GM12875 (cell line): ENCODE data around the gene KIF16B.

Source experiments
- H3K4me3 ChIP-seq: one replicate; pipeline ENCODE4 v1.5.1; 2011; ENCODE audit warnings: low read depth, low read length, control low read depth
- TF ChIP-seq, protein P1 (sequence below): IDR thresholded peaks from 2 replicates; pipeline ENCODE4 v1.5.1; 2011; ENCODE audit warnings: low read depth, mild to moderate bottlenecking, control low read depth, inconsistent platforms, low read length, moderate library complexity, borderline replicate concordance; ENCODE audit not compliant: insufficient read depth

Gene KIF16B, protein sequence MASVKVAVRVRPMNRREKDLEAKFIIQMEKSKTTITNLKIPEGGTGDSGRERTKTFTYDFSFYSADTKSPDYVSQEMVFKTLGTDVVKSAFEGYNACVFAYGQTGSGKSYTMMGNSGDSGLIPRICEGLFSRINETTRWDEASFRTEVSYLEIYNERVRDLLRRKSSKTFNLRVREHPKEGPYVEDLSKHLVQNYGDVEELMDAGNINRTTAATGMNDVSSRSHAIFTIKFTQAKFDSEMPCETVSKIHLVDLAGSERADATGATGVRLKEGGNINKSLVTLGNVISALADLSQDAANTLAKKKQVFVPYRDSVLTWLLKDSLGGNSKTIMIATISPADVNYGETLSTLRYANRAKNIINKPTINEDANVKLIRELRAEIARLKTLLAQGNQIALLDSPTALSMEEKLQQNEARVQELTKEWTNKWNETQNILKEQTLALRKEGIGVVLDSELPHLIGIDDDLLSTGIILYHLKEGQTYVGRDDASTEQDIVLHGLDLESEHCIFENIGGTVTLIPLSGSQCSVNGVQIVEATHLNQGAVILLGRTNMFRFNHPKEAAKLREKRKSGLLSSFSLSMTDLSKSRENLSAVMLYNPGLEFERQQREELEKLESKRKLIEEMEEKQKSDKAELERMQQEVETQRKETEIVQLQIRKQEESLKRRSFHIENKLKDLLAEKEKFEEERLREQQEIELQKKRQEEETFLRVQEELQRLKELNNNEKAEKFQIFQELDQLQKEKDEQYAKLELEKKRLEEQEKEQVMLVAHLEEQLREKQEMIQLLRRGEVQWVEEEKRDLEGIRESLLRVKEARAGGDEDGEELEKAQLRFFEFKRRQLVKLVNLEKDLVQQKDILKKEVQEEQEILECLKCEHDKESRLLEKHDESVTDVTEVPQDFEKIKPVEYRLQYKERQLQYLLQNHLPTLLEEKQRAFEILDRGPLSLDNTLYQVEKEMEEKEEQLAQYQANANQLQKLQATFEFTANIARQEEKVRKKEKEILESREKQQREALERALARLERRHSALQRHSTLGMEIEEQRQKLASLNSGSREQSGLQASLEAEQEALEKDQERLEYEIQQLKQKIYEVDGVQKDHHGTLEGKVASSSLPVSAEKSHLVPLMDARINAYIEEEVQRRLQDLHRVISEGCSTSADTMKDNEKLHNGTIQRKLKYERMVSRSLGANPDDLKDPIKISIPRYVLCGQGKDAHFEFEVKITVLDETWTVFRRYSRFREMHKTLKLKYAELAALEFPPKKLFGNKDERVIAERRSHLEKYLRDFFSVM (N-terminal part only)

GRCh38 chr20:16573001-16573965 lies at the start of gene KIF16B:
TSS of gene KIF16B (minus strand) at chr20:16573448. CDS start at chr20:16573275, 173 bp downstream.
- TF ChIP-seq, protein P1, sequence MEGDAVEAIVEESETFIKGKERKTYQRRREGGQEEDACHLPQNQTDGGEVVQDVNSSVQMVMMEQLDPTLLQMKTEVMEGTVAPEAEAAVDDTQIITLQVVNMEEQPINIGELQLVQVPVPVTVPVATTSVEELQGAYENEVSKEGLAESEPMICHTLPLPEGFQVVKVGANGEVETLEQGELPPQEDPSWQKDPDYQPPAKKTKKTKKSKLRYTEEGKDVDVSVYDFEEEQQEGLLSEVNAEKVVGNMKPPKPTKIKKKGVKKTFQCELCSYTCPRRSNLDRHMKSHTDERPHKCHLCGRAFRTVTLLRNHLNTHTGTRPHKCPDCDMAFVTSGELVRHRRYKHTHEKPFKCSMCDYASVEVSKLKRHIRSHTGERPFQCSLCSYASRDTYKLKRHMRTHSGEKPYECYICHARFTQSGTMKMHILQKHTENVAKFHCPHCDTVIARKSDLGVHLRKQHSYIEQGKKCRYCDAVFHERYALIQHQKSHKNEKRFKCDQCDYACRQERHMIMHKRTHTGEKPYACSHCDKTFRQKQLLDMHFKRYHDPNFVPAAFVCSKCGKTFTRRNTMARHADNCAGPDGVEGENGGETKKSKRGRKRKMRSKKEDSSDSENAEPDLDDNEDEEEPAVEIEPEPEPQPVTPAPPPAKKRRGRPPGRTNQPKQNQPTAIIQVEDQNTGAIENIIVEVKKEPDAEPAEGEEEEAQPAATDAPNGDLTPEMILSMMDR = no peak
- H3K4me3 ChIP-seq = peak within 1 kb of the TSS; percentile 44

DNA sequence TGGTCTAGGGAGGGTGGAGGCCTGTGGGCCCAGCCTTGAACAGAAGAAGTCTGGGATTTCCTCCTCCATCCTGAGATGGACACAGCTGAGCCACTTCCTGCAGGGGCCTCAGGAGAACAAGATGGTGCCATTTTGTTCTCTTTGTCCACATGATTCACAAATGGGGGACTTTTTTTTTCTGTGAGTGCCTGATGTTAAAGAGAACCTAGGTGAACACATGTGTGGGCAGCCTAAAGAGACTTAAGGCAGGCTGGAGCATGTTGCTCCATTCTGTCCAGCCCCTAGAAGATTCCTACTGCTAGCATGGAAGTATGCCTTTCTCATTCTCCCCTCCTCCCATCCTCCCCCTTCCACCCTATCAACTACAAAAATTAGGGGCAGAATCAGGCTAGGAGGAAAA lies 49.3 kb upstream of the KIF16B start:
- H3K4me3 ChIP-seq = no peak overlapping the region
- TF ChIP-seq, protein P1 = no peak

GRCh38 chr20:16621435-16622141 lies 48.3 kb upstream of the KIF16B start:
- TF ChIP-seq, protein P1 = no peak
- no peak overlapping the region for H3K4me3 ChIP-seq

DNA sequence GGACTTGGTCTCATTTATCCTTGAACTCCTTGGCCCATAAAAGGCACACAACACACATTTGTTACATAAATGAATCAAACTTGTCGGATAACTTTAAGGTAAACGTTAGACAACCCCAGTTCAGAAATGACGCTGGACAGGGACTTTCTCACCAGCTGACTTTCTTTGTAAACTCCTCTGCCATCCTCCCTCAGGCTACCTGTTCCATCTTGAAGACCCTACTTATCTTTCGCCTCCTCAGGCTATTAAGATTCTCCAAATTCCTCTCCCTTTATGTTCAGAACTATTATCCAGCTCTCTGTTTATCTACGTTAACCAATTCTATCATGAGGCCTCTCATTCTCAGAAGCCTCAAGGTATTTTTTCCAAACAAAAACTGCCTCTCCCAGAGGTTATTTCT lies 47.7 kb upstream of the KIF16B start:
- H3K4me3 ChIP-seq = no peak overlapping the region
- TF ChIP-seq, protein P1 = no peak

DNA sequence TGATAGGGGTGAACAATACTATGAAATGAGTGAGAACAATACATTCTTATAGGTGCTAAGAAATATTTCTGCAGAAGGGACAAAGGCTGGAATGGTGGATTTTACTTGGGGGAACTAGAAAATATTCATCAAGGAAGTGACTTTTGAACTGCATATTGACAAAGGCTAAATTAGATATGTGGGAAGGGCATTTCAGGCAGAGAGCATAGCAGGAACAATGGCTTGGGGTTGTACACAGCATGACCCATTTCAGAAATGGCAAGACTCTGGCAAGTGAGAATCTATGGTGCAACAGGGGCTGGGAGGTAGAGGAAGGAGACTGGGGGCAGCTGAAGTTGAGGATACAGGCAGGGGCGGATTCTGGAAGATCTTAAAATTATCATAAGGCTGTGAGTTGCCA lies 46.7 kb upstream of the KIF16B start:
- TF ChIP-seq, protein P1 = no peak
- H3K4me3 ChIP-seq = no peak overlapping the region

- TF ChIP-seq, protein P1 = no peak
- no peak overlapping the region for H3K4me3 ChIP-seq
Measured at GRCh38 chr20:16617056-16617455, 43.8 kb upstream of the KIF16B start.
